ENCODE results near the gene CDK10.

DNA sequence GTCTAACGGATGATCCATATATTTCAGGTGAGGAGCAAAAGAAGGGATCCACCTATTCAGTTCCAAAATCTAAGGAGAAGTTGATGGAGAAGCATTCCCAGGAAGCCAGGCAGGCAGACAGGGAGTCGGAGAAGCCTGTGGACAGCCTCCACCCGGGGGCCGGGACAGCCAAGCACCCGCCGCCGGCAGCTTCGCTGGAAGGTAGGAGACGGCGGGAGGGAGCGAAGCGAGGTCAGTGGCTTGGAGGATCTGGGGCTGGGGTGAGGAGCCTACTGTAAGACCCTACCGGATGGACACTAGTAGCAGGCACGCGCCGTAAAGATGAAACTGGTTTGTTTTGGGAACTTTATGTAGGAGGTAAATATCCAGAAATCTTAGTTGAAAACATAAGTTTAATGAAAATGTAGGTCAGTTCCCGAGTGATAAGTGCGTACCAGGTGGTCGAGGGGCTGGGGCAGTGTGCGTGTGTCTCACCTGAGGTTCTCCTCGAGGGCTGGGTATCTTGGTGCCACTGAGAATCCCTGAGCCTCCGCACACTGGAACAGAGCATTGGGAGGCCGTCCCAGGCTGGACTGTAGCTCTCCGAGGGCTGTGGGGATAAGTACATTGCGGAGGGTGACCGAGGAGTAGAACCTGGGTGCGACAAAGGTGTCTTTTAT, 28.1 kb upstream of the CDK10 start:
- TF ChIP-seq LEF1 (IDR thresholded peaks at IDR 0.05; ENCODE audit: borderline replicate concordance) (no peak), SUZ12 (IDR thresholded peaks at IDR 0.05) (no peak), FOXA1 (IDR thresholded peaks at IDR 0.05) (no peak), BHLHE40 (IDR thresholded peaks at IDR 0.05; ENCODE audit: borderline replicate concordance) (no peak), CTBP1 (IDR thresholded peaks at IDR 0.05; ENCODE audit: borderline replicate concordance) (no peak), SP1 (IDR thresholded peaks at IDR 0.05) (no peak), ELF4 (IDR thresholded peaks at IDR 0.05) (no peak), PKNOX1 (IDR thresholded peaks at IDR 0.05) (no peak)

All from HEK293T (cell line).